Measurements from ENCODE around the gene SUPT4H1. TPM values are rescaled to one million over a fixed set of nuclear protein-coding genes. Genes with fewer than 3 reads are reported as not detected.

The SUPT4H1 gene
- total RNA-seq, 1 experiment from 2014 or later = 109 TPM

DNA sequence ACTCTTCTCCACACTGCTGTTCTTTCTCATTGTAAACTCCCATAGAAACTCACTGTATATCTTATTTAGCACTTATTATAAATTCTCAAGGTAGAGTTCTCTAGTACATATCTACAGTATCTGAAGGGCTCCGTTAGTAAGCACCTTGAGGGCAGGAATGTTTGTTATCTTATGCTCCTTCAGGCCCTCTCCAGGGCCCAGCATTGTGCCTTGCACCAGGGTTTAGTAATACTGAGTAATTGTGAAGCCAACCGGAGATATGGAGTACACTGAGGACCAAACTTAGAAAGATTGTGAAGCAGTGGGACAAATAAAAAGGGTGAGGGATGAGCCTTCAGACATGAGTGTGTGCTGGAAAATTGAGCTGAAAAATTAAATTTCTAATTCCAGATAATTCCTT is 38.9 kb upstream of the SUPT4H1 start:
- H3K4ac ChIP-seq (ENCODE audit: low read depth, low read length) = no peak overlapping the region
- no peaks in the 10 kb centered on the region for H3K9me3 ChIP-seq (ENCODE audit: control insufficient read depth, low read depth, low read length)
- H3K23ac ChIP-seq (ENCODE audit: insufficient read length, low read depth, low read length) = no peak overlapping the region
- Mint-ChIP-seq H3K27me3 (ENCODE audit: low read depth) (peaks cover 30% of the 10 kb centered on the region), H3K27ac (no peak overlapping the region; a peak in 1 of 7 replicates), H3K9me3 (no peaks in the 10 kb centered on the region), H3K36me3 (ENCODE audit: insufficient read depth in 1 of 3, low read depth in 3 of 3) (no peaks in the 10 kb centered on the region), H3K4me1 (peaks cover 26 to 29% of the 10 kb centered on the region in 2 experiments), H3K4me3 (no peak overlapping the region)
- H3K56ac ChIP-seq (ENCODE audit: insufficient read length, low read depth, low read length) = no peak overlapping the region
- no peak overlapping the region for H3K4me2 ChIP-seq (ENCODE audit: insufficient read depth, insufficient read length, low read length)
- H3T11ph ChIP-seq (ENCODE audit: low read length) = no peak overlapping the region
- H2BK15ac ChIP-seq (ENCODE audit: low read depth, low read length) = no peak overlapping the region
- H2BK20ac ChIP-seq (ENCODE audit: low read depth, low read length, poor library complexity, severe bottlenecking) = no peak overlapping the region
- no peak overlapping the region for H2AK5ac ChIP-seq (ENCODE audit: insufficient read length, low read length)
- H2BK12ac ChIP-seq (ENCODE audit: insufficient read length, low read depth, low read length) = no peak overlapping the region
- H3K18ac ChIP-seq (ENCODE audit: insufficient read length, low read depth, low read length) = no peak overlapping the region
- no peak overlapping the region for H3K14ac ChIP-seq (ENCODE audit: insufficient read depth, low read length)
- no peaks in the 10 kb centered on the region for H3K79me1 ChIP-seq (ENCODE audit: insufficient read depth, low read depth, low read length, poor library complexity, severe bottlenecking)
- no peak overlapping the region for H4K5ac ChIP-seq (ENCODE audit: insufficient read length, low read depth, low read length)
- H2BK120ac ChIP-seq (ENCODE audit: low read depth, low read length, poor library complexity, severe bottlenecking) = no peak overlapping the region
- no peaks in the 10 kb centered on the region for H3K79me2 ChIP-seq (ENCODE audit: insufficient read depth, low read length)
- peaks cover 9% of the 10 kb centered on the region for H3K4me1 ChIP-seq (ENCODE audit: insufficient read depth, low read length)
- no peaks in the 10 kb centered on the region; the same call in 1 of the 2 replicates for H3K27me3 ChIP-seq (ENCODE audit: insufficient read depth, low read length)
- no peak overlapping the region for H2BK5ac ChIP-seq (ENCODE audit: insufficient read length, low read length)
- no peaks in the 10 kb centered on the region for H4K20me1 ChIP-seq (ENCODE audit: control insufficient read depth, insufficient read depth, insufficient read length)
- no peak overlapping the region for H3K27ac ChIP-seq (ENCODE audit: insufficient read length, low read depth, low read length)
- TF ChIP-seq, protein P1, sequence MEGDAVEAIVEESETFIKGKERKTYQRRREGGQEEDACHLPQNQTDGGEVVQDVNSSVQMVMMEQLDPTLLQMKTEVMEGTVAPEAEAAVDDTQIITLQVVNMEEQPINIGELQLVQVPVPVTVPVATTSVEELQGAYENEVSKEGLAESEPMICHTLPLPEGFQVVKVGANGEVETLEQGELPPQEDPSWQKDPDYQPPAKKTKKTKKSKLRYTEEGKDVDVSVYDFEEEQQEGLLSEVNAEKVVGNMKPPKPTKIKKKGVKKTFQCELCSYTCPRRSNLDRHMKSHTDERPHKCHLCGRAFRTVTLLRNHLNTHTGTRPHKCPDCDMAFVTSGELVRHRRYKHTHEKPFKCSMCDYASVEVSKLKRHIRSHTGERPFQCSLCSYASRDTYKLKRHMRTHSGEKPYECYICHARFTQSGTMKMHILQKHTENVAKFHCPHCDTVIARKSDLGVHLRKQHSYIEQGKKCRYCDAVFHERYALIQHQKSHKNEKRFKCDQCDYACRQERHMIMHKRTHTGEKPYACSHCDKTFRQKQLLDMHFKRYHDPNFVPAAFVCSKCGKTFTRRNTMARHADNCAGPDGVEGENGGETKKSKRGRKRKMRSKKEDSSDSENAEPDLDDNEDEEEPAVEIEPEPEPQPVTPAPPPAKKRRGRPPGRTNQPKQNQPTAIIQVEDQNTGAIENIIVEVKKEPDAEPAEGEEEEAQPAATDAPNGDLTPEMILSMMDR (conservative IDR thresholded peaks at IDR 0.05) = no peak
- no peak overlapping the region for H2AFZ ChIP-seq (ENCODE audit: low read length)
- no peaks in the 10 kb centered on the region for H3K23me2 ChIP-seq (ENCODE audit: insufficient read length, low read depth, low read length, poor library complexity, severe bottlenecking)
- no peak for DNase-seq
- no peak overlapping the region for H4K91ac ChIP-seq (ENCODE audit: insufficient read length, low read depth, low read length)
- no CpG with 5 or more reads among the region's 2 CpGs for WGBS (ENCODE audit: extremely low coverage, insufficient read length, low lambda C conversion rate)
- no peak overlapping the region for H3K9ac ChIP-seq (ENCODE audit: extremely low read depth, insufficient read length, low read length)
- H4K8ac ChIP-seq (replicated peaks; ENCODE audit: insufficient read length, low read depth, low read length) = no peak overlapping the region

Measured in H9 (cell line).